Astrocyte (in vitro differentiated cells and primary cell): ENCODE measurements around the gene FABP6.

Experiments
- EZH2 ChIP-seq: IDR thresholded peaks from 2 replicates; pipeline ENCODE4 v1.6.1; 2012; ENCODE audit warnings: mild to moderate bottlenecking, low read length, inconsistent platforms; ENCODE audit not compliant: insufficient read depth
- TF ChIP-seq, protein P1 (sequence below): IDR thresholded peaks from 2 replicates; pipeline ENCODE4 v1.5.1; 2011; ENCODE audit warnings: low read depth, mild to moderate bottlenecking, inconsistent platforms, low read length, moderate library complexity; ENCODE audit not compliant: insufficient read depth

- TF ChIP-seq, protein P1, sequence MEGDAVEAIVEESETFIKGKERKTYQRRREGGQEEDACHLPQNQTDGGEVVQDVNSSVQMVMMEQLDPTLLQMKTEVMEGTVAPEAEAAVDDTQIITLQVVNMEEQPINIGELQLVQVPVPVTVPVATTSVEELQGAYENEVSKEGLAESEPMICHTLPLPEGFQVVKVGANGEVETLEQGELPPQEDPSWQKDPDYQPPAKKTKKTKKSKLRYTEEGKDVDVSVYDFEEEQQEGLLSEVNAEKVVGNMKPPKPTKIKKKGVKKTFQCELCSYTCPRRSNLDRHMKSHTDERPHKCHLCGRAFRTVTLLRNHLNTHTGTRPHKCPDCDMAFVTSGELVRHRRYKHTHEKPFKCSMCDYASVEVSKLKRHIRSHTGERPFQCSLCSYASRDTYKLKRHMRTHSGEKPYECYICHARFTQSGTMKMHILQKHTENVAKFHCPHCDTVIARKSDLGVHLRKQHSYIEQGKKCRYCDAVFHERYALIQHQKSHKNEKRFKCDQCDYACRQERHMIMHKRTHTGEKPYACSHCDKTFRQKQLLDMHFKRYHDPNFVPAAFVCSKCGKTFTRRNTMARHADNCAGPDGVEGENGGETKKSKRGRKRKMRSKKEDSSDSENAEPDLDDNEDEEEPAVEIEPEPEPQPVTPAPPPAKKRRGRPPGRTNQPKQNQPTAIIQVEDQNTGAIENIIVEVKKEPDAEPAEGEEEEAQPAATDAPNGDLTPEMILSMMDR = no peak
- TF ChIP-seq EZH2 = no peak
These were observed at the start of gene FABP6 for GRCh38 chr5:160229190-160229742.
